GM18858 (cell line): ENCODE data around the gene WT1.
"Not testable (repeated sequence)": the region's sequence is repeated elsewhere in the genome, so short reads cannot be mapped to it uniquely, and the experiment has no call there.

Experiments
- ATAC-seq: cut with Tn5 transposase; IDR thresholded peaks from one replicate; pipeline ENCODE4 v1.9.1; 2021; ENCODE audit not compliant: unreplicated experiment

WT1 gene

GRCh38 chr11:32435511-32435941, at the start of gene WT1:
WT1 (minus strand) TSS chr11:32435539.
- ATAC-seq, result no peak

- no peak for ATAC-seq
These were observed 44.0 kb upstream of the WT1 start for GRCh38 chr11:32479291-32479690.

GRCh38 chr11:32478277-32478731, 43.0 kb upstream of the WT1 start:
- no peak for ATAC-seq

- ATAC-seq, result no peak
These were observed 38.1 kb upstream of the WT1 start for GRCh38 chr11:32473282-32473909.

- ATAC-seq, result no peak
These were observed 36.9 kb upstream of the WT1 start for GRCh38 chr11:32472226-32472625.

- ATAC-seq, result not testable (repeated sequence)
These were observed 36.2 kb upstream of the WT1 start for GRCh38 chr11:32471544-32471943.

- no peak for ATAC-seq
These were observed 34.5 kb upstream of the WT1 start for GRCh38 chr11:32469791-32470190.

GRCh38 chr11:32466279-32466915, 31.1 kb upstream of the WT1 start:
- ATAC-seq, result no peak

- no peak for ATAC-seq
These were observed 28.7 kb upstream of the WT1 start for GRCh38 chr11:32464078-32464477.

GRCh38 chr11:32462011-32462690, 26.8 kb upstream of the WT1 start:
- no peak for ATAC-seq

GRCh38 chr11:32456864-32457263, 21.5 kb upstream of the WT1 start:
- no peak for ATAC-seq

GRCh38 chr11:32454993-32455392, 19.7 kb upstream of the WT1 start:
- ATAC-seq, result no peak

GRCh38 chr11:32451808-32452207, 16.5 kb upstream of the WT1 start:
- no peak for ATAC-seq

GRCh38 chr11:32450372-32450771, 15.0 kb upstream of the WT1 start:
- no peak for ATAC-seq

GRCh38 chr11:32448232-32448631, 12.9 kb upstream of the WT1 start:
- ATAC-seq, result no peak

GRCh38 chr11:32447252-32447651, 11.9 kb upstream of the WT1 start:
- ATAC-seq, result no peak

- no peak for ATAC-seq
These were observed 10.9 kb upstream of the WT1 start for GRCh38 chr11:32446227-32446626.

- no peak for ATAC-seq
These were observed 8.8 kb upstream of the WT1 start for GRCh38 chr11:32444186-32444585.

GRCh38 chr11:32440916-32441315, 5.6 kb upstream of the WT1 start:
- ATAC-seq, result no peak

GRCh38 chr11:32440312-32440908, 5.1 kb upstream of the WT1 start:
- no peak for ATAC-seq

- ATAC-seq, result no peak
These were observed 4.3 kb upstream of the WT1 start for GRCh38 chr11:32439501-32440210.
